Gastroesophageal sphincter (tissue), 4 donors: ENCODE data around the gene BTBD9. TPM values are rescaled to one million over a fixed set of nuclear protein-coding genes. Genes with fewer than 3 reads are reported as not detected.

Experiments used
- ATAC-seq: fragments of 150-250 bp; one replicate; pipeline ENCODE4 v1.9.1; 2016; ENCODE audit warnings: mild to moderate bottlenecking, moderate library complexity
- H3K27ac ChIP-seq, 4 donors: fragments of 200-600 bp; sonication (generic) in 3 of 4; 1 replicate in 3 of 4; 2 replicates in 1 of 4; pipeline ENCODE4 v1.5.1; 2016 to 2019
- H3K27me3 ChIP-seq: fragments of 200-600 bp; sonication (generic); one replicate; pipeline ENCODE4 v1.5.1; 2019
- H3K36me3 ChIP-seq, 2 donors: fragments of 200-600 bp; sonication (generic); one replicate each; pipeline ENCODE4 v1.5.1; 2019; ENCODE audit warnings: control low read depth in 1 of 2
- H3K4me1 ChIP-seq, 3 donors: fragments of 200-600 bp; sonication (generic); 1 replicate in 2 of 3; 2 replicates in 1 of 3; pipeline ENCODE4 v1.5.1; 2016 to 2019; ENCODE audit warnings: control low read depth in 2 of 3
- H3K4me3 ChIP-seq, 2 donors: fragments of 200-600 bp; sonication (generic); one replicate each; pipeline ENCODE4 v1.5.1; 2019; ENCODE audit warnings: mild to moderate bottlenecking in 1 of 2, moderate library complexity in 1 of 2
- H3K9me3 ChIP-seq, 3 donors: fragments of 200-600 bp; sonication (generic); one replicate each; pipeline ENCODE4 v1.5.1; 2017 to 2019; ENCODE audit warnings: control low read depth in 2 of 3
- CTCF ChIP-seq, 4 experiments: fragments of 200-600 bp in 2 of 4; fragments of 450-650 bp in 2 of 4; sonication (generic) in 1 of 4; IDR thresholded peaks; one replicate each; pipeline ENCODE4 v1.5.1; 2017 to 2019; ENCODE audit warnings: antibody characterized with exemption in 4 of 4, mild to moderate bottlenecking in 2 of 4, moderate library complexity in 2 of 4
- EP300 ChIP-seq: sonication (generic); formaldehyde crosslinking; IDR thresholded peaks from one replicate; pipeline ENCODE4 v1.6.1; 2017; ENCODE audit warnings: antibody characterized with exemption, mild to moderate bottlenecking
- POLR2A ChIP-seq, 2 donors: fragments of 450-650 bp; IDR thresholded peaks; one replicate each; pipeline ENCODE4 v1.6.1; 2017; ENCODE audit warnings: antibody characterized with exemption in 2 of 2, mild to moderate bottlenecking in 2 of 2, moderate library complexity in 1 of 2
- POLR2AphosphoS5 ChIP-seq: sonication (generic); formaldehyde crosslinking; IDR thresholded peaks from one replicate; pipeline ENCODE4 v1.6.1; 2017; ENCODE audit warnings: antibody characterized with exemption
- WGBS, 2 donors: methylation state at CpG; one replicate each; pipeline ENCODE4 v1.1.5; 2018; ENCODE audit warnings: low coverage in 1 of 2; 5-methylcytosine and 5-hydroxymethylcytosine counted together
- total RNA-seq, 4 donors: library from RNA; depleted of rRNA; stranded (reverse); fragments of >200 nt; gene quantifications; one replicate each; pipeline ENCODE4 v1.1.0, GENCODE V29; 2016

Gene BTBD9
- total RNA-seq, 4 donors from 2014 or later: 11.3 to 18.9 (median 13.8) TPM

- H3K36me3 ChIP-seq: peaks cover 0 to 45% of the 10 kb centered on the region in 2 donors
- ATAC-seq: no peak
- H3K4me1 ChIP-seq: no peaks in the 10 kb centered on the region
- no peak overlapping the region for H3K27ac ChIP-seq
- 92 to 100% methylated on average over 1 of the region's 1 CpG for WGBS, 2 donors
- TF ChIP-seq EP300 (no peak), POLR2A (IDR thresholded peaks at IDR 0.05) (no peak), CTCF (IDR thresholded peaks at IDR 0.05) (no peak), POLR2AphosphoS5 (no peak)
- H3K27me3 ChIP-seq: no peaks in the 10 kb centered on the region
- H3K9me3 ChIP-seq: no peaks in the 10 kb centered on the region
- no peak overlapping the region for H3K4me3 ChIP-seq
These were observed 48.3 kb downstream of the BTBD9 start for GRCh38 chr6:38591439-38591838.

- WGBS, 2 donors: 90 to 100% methylated on average over 1 of the region's 1 CpG
- Histone ChIP-seq H3K4me3 (no peak overlapping the region), H3K36me3 (peaks cover 0 to 44% of the 10 kb centered on the region in 2 donors), H3K27ac (no peak overlapping the region), H3K4me1 (no peaks in the 10 kb centered on the region), H3K27me3 (no peaks in the 10 kb centered on the region), H3K9me3 (no peaks in the 10 kb centered on the region)
- TF ChIP-seq POLR2AphosphoS5: no peak
- TF ChIP-seq CTCF (IDR thresholded peaks at IDR 0.05): no peak
- TF ChIP-seq POLR2A (IDR thresholded peaks at IDR 0.05): no peak
- no peak for TF ChIP-seq EP300
- no peak for ATAC-seq
These were observed 50.4 kb downstream of the BTBD9 start for GRCh38 chr6:38589367-38589720.

GRCh38 chr6:38588631-38589366, 50.9 kb downstream of the BTBD9 start:
- ATAC-seq: no peak
- H3K36me3 ChIP-seq: peaks cover 0 to 44% of the 10 kb centered on the region in 2 donors
- 78 to 90% methylated on average over 2 of the region's 2 CpGs for WGBS, 2 donors
- H3K4me3 ChIP-seq: no peak overlapping the region
- no peak overlapping the region for H3K27ac ChIP-seq
- TF ChIP-seq CTCF (IDR thresholded peaks at IDR 0.05) (no peak), POLR2A (IDR thresholded peaks at IDR 0.05) (no peak), EP300 (no peak), POLR2AphosphoS5 (no peak)
- H3K4me1 ChIP-seq: no peaks in the 10 kb centered on the region
- H3K9me3 ChIP-seq: no peaks in the 10 kb centered on the region
- H3K27me3 ChIP-seq: no peaks in the 10 kb centered on the region

- Histone ChIP-seq H3K4me3 (no peak overlapping the region), H3K9me3 (no peaks in the 10 kb centered on the region), H3K27me3 (no peaks in the 10 kb centered on the region), H3K27ac (no peak overlapping the region), H3K4me1 (no peaks in the 10 kb centered on the region), H3K36me3 (peaks cover 0 to 36% of the 10 kb centered on the region in 2 donors)
- TF ChIP-seq EP300 (no peak), POLR2A (IDR thresholded peaks at IDR 0.05) (no peak)
- no peak for ATAC-seq
- 95 to 98% methylated on average over 3 to 4 of the region's 6 CpGs for WGBS, 2 donors
These were observed 51.9 kb downstream of the BTBD9 start for GRCh38 chr6:38587766-38588362.

GRCh38 chr6:38586992-38587391, 52.7 kb downstream of the BTBD9 start:
- no peak for TF ChIP-seq CTCF (IDR thresholded peaks at IDR 0.05)
- no peak for TF ChIP-seq POLR2AphosphoS5
- no peak for TF ChIP-seq POLR2A (IDR thresholded peaks at IDR 0.05)
- no peak for TF ChIP-seq EP300
- 83 to 95% methylated on average over 2 to 5 of the region's 6 CpGs for WGBS, 2 donors

More at GRCh38 chr6:38586992-38587391, 52.7 kb downstream of the BTBD9 start:
- H3K27me3 ChIP-seq: no peaks in the 10 kb centered on the region
- no peaks in the 10 kb centered on the region for H3K9me3 ChIP-seq
- H3K27ac ChIP-seq: no peak overlapping the region
- no peaks in the 10 kb centered on the region for H3K4me1 ChIP-seq
- no peak for ATAC-seq
- peaks cover 0 to 27% of the 10 kb centered on the region in 2 donors for H3K36me3 ChIP-seq
- H3K4me3 ChIP-seq: no peak overlapping the region
